Measurements from ENCODE around the gene UTRN. TPM values are rescaled to one million over a fixed set of nuclear protein-coding genes. Genes with fewer than 3 reads are reported as not detected.

Gene UTRN
- total RNA-seq, 4 donors from 2014 or later, result 95.9 to 251 (median 139) TPM

DNA sequence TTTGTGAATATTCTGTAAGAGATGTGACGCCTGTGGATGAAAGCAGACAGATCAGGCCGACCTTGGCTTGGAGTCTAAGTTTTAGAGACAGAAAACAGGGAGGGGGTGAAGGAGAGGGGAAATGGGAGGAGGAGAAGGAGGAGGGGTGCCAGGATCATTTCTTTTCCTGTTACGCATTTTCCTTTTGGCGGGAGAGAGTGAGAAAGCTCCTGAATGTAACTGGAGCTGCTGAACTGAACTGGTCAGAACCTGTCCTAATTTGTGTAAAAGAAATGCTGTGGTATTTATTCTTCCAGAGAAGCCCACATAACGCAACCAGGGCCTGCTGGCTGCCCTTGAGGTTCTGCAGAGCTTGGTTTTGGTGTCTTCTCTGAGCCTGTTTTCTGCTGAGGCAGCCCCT lies 41.9 kb downstream of the UTRN start:
- no peak overlapping the region for H3K4me3 ChIP-seq
- H3K9me3 ChIP-seq, result no peaks in the 10 kb centered on the region
- peaks cover 0 to 43% (median 4%) of the 10 kb centered on the region in 3 donors for H3K4me1 ChIP-seq
- no peak for TF ChIP-seq EP300 (IDR thresholded peaks at IDR 0.05)
- H3K27me3 ChIP-seq, result no peaks in the 10 kb centered on the region
- no peaks in the 10 kb centered on the region for H3K36me3 ChIP-seq
- 36% methylated on average over 4 of the region's 5 CpGs; no CpG with 5 or more reads in 1 of the 2 donors for WGBS, 2 donors (ENCODE audit: low coverage in 1 of 2)
- ATAC-seq, result peak; percentile 28
- peak overlapping the region in 3 of 4 donors; percentile 41 to 63 (median 48) for H3K27ac ChIP-seq

DNA sequence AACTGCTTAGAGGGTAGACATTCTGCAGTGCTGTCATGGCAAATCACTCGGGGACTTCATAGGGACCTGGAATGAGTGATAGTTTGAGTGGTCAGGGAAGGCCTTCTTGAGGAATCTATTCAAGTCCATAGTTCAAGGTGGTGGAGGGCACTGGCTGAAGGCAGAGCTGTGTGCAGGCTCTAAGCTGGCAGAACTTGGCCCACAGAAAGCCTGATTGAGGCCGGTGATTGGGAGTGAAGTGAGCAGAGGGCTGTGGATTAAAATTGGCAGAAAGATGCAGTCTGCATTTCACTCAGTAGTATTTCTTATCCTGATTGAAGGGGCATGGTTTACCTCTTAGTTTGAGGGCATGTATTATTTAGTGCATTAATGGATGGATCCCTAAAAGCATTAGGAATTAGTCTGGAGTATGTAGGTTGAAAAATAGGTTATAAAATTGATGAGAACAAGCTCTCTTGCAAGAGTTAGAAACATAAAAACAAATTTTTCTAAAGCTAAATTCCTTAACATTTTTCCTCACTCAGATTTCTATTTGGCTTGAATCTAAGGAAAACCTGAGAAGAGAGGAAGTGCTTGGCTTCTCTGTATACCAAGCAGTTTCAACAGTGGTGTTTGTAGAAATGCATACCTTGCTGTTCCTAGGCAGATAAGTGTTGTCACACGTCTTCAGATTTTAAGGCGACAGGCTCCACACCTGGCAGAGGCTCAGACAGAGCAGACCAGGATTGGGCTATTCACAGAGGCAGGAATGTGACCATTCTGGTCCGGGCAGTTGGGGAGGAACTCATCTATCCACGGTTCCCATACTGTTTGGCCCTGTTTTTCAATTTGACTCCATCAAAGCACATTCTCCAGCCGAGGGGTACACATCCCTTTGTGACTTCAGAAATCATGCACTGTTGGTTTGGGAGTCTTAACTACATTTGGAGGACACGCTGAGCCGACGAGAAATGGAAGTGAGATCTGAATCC lies 45.2 kb downstream of the UTRN start:
- WGBS, 2 donors (ENCODE audit: low coverage in 1 of 2), result 73 to 78% methylated on average over 10 of the region's 10 CpGs
- Histone ChIP-seq H3K36me3 (no peaks in the 10 kb centered on the region), H3K9me3 (no peaks in the 10 kb centered on the region), H3K4me3 (no peak overlapping the region), H3K4me1 (peaks cover 0 to 60% (median 4%) of the 10 kb centered on the region in 3 donors), H3K27ac (no peak overlapping the region), H3K27me3 (no peaks in the 10 kb centered on the region)
- no peak for ATAC-seq
- no peak for TF ChIP-seq EP300 (IDR thresholded peaks at IDR 0.05)
- no peak for TF ChIP-seq POLR2AphosphoS5 (IDR thresholded peaks at IDR 0.05)
- TF ChIP-seq, protein P1, sequence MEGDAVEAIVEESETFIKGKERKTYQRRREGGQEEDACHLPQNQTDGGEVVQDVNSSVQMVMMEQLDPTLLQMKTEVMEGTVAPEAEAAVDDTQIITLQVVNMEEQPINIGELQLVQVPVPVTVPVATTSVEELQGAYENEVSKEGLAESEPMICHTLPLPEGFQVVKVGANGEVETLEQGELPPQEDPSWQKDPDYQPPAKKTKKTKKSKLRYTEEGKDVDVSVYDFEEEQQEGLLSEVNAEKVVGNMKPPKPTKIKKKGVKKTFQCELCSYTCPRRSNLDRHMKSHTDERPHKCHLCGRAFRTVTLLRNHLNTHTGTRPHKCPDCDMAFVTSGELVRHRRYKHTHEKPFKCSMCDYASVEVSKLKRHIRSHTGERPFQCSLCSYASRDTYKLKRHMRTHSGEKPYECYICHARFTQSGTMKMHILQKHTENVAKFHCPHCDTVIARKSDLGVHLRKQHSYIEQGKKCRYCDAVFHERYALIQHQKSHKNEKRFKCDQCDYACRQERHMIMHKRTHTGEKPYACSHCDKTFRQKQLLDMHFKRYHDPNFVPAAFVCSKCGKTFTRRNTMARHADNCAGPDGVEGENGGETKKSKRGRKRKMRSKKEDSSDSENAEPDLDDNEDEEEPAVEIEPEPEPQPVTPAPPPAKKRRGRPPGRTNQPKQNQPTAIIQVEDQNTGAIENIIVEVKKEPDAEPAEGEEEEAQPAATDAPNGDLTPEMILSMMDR (IDR thresholded peaks at IDR 0.05), result no peak
- no peak for TF ChIP-seq POLR2A (IDR thresholded peaks at IDR 0.05)

DNA sequence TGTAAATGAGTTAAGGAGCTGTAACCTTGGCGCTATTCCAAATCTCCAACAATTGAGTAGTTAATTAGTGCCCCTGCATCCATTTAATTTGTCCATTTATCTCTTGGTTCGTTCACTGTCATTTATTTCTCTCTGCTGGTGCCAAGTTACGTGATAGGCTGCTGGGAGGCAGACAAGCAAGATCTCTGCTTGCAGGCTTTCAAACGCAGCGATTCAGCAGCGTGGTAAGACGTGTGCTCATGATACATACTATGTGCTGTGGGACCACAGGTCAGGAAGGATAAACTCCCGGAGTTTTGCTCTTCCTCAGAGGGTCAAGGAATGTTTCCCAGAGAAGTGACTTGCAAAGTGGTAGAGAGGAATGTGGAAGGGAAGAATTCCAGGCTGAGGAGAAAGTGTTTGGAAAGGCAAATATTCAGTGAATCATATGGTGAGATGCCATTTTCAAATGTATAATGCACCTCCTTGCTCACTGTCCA lies 46.4 kb downstream of the UTRN start:
- 70 to 75% methylated on average over 7 to 8 of the region's 8 CpGs for WGBS, 2 donors (ENCODE audit: low coverage in 1 of 2)

DNA sequence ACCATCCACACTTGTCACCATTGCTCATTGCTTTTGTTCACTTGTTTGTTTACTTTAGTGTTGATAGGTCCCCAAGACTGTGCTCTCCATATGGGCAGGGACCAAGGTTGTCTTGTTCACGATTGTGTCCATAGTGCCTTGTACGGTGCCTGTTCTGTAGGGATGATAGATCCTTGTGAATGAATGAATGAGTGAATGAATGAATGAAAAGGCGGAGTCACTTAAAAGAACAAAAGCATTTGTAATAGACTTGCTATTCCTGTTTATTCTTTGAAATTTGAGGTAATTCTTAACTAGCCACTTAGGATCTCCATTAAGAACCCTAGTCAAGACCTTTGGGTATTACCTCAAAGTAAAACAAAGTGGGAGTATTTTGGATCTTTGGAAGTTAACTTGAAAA lies 47.0 kb downstream of the UTRN start:
- TF ChIP-seq, protein P1 (IDR thresholded peaks at IDR 0.05), result no peak
- no peak for TF ChIP-seq EP300 (IDR thresholded peaks at IDR 0.05)
- TF ChIP-seq POLR2A (IDR thresholded peaks at IDR 0.05), result no peak
- no peak for TF ChIP-seq POLR2AphosphoS5 (IDR thresholded peaks at IDR 0.05)
- WGBS, 2 donors (ENCODE audit: low coverage in 1 of 2), result 86 to 100% methylated on average over 1 to 3 of the region's 3 CpGs
- Histone ChIP-seq H3K4me1 (peaks cover 0 to 57% (median 4%) of the 10 kb centered on the region in 3 donors), H3K27me3 (no peaks in the 10 kb centered on the region), H3K4me3 (no peak overlapping the region), H3K36me3 (no peaks in the 10 kb centered on the region), H3K9me3 (no peaks in the 10 kb centered on the region), H3K27ac (no peak overlapping the region)
- ATAC-seq, result no peak

More for the DNA sequence above, 46.4 kb downstream of the UTRN start:
- no peaks in the 10 kb centered on the region for H3K9me3 ChIP-seq
- no peaks in the 10 kb centered on the region for H3K36me3 ChIP-seq
- no peak for ATAC-seq
- H3K27me3 ChIP-seq, result no peaks in the 10 kb centered on the region
- H3K4me1 ChIP-seq, result peaks cover 0 to 63% (median 4%) of the 10 kb centered on the region in 3 donors
- TF ChIP-seq POLR2A (IDR thresholded peaks at IDR 0.05), result no peak
- no peak for TF ChIP-seq EP300 (IDR thresholded peaks at IDR 0.05)
- TF ChIP-seq, protein P1 (IDR thresholded peaks at IDR 0.05), result no peak
- TF ChIP-seq POLR2AphosphoS5 (IDR thresholded peaks at IDR 0.05), result no peak
- H3K27ac ChIP-seq, result no peak overlapping the region
- no peak overlapping the region for H3K4me3 ChIP-seq

DNA sequence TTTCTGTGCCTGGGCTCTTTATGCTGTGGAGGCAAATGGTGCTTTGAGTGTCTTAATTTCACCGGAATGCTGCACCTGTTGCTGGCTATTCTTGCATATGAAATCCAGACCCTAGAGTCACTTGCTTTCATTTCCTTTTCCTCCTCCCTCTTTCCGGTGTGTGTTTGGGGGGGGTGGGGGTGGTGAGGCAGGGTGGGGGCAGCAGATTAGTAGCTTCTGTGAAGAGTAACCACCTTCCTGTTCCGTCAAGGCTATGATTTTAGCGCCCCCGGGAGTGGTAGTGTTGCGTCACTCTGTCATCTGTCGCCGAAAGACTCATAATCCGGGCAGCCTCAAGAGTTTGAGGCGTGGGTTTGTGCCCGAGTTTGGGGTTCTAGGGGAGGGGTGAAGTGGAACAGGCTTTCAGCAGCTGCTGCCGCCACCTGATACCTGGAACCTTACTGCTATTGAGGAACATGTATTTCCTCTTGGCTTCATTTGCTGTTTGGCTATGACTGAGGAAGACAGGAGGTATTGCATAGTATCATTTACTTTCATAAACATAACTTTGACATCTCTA lies 49.1 kb downstream of the UTRN start:
- 65 to 71% methylated on average over 9 to 10 of the region's 12 CpGs for WGBS, 2 donors (ENCODE audit: low coverage in 1 of 2)
- H3K36me3 ChIP-seq, result no peaks in the 10 kb centered on the region
- H3K9me3 ChIP-seq, result no peaks in the 10 kb centered on the region
- peak; percentile 32 for ATAC-seq
- H3K4me1 ChIP-seq, result peaks cover 0 to 66% (median 11%) of the 10 kb centered on the region in 3 donors
- H3K27ac ChIP-seq, result peak overlapping the region in 1 of 4 donors; percentile 2
- no peaks in the 10 kb centered on the region for H3K27me3 ChIP-seq
- no peak overlapping the region for H3K4me3 ChIP-seq
- TF ChIP-seq, protein P1 (IDR thresholded peaks at IDR 0.05), result no peak
- TF ChIP-seq POLR2AphosphoS5 (IDR thresholded peaks at IDR 0.05), result no peak
- no peak for TF ChIP-seq POLR2A (IDR thresholded peaks at IDR 0.05)
- no peak for TF ChIP-seq EP300 (IDR thresholded peaks at IDR 0.05)
